ENCODE measurements around the gene ZFP36L1. TPM values are rescaled to one million over a fixed set of nuclear protein-coding genes. Genes with fewer than 3 reads are reported as not detected.

The ZFP36L1 gene
- total and polyA plus RNA-seq, 9 of the 15 experiments (the other 6 are each of a cell fraction or from before 2014, with no cell fraction given): 1.3 to 26.6 (median 3.7) TPM

DNA sequence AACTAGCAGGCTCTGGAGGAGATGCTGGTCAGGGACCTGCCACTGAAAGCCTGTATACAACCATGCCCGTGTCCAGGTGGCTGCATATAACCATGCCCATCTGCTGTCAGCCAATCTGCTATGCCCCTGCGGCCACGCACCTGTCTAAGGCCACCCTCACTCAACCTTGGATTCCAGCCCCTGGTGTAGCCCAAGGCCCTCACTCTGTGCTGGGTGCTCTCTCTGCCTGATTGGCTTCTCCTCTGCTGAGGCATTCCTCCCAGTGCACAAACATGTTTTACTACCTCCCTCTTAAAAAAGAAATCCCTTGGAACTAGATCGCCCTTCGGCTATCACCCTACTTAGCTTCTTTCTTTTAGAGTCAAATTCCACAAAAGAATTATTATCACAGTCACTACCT, 45.5 kb downstream of the ZFP36L1 start:
- H3K79me2 ChIP-seq (ENCODE audit: control insufficient read depth, insufficient read depth, low read length): no peaks in the 10 kb centered on the region
- no TSS peak for BruUV-seq (replicated peaks)
- WGBS (ENCODE audit: insufficient coverage, low coverage, missing lambda C conversion rate): 59% methylated on average over 2 of the region's 5 CpGs
- no peak for DNase-seq (ENCODE audit: extremely low read depth in 1 of 4, low spot score in 3 of 4)
- H3K9ac ChIP-seq (ENCODE audit: insufficient read depth in 1 of 2, low read depth in 2 of 2, low read length in 2 of 2): peak overlapping the region in 1 of 2 experiments; percentile 78; a peak in 1 of 4 replicates
- no peak overlapping the region; the same call in 1 of the 2 replicates for H3K4me2 ChIP-seq (ENCODE audit: insufficient read depth, low read length)
- no peak for FAIRE-seq
- ChIA-PET POLR2A (interaction anchor here (2.7 kb wide), 1 partner anchor 19 kb away, joined by 12 read pairs; no protein-coding TSS in a partner anchor), CTCF (ENCODE audit: low intra/inter-chr PET ratio) (no interaction called here)
- no peaks in the 10 kb centered on the region for H3K36me3 ChIP-seq (ENCODE audit: control insufficient read depth, insufficient read depth, low read length)
- in situ Hi-C loops (cut with MboI): no loop called here
- no peak for TF ChIP-seq ZNF76 (CRISPR knock-in tag; IDR thresholded peaks at IDR 0.05; ENCODE audit: borderline replicate concordance)
- TF ChIP-seq, protein P1, sequence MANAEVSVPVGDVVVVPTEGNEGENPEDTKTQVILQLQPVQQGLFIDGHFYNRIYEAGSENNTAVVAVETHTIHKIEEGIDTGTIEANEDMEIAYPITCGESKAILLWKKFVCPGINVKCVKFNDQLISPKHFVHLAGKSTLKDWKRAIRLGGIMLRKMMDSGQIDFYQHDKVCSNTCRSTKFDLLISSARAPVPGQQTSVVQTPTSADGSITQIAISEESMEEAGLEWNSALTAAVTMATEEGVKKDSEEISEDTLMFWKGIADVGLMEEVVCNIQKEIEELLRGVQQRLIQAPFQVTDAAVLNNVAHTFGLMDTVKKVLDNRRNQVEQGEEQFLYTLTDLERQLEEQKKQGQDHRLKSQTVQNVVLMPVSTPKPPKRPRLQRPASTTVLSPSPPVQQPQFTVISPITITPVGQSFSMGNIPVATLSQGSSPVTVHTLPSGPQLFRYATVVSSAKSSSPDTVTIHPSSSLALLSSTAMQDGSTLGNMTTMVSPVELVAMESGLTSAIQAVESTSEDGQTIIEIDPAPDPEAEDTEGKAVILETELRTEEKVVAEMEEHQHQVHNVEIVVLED (CRISPR knock-in tag; IDR thresholded peaks at IDR 0.05): no peak
- TF ChIP-seq SRSF9 (IDR thresholded peaks at IDR 0.05; ENCODE audit: borderline replicate concordance, low read depth, low read length): no peak
- no peak for TF ChIP-seq HDAC2 (IDR thresholded peaks at IDR 0.05)
- no peak for TF ChIP-seq NR2C2 (CRISPR knock-in tag; IDR thresholded peaks at IDR 0.05)
- no peak for TF ChIP-seq NR2C2 (tag; IDR thresholded peaks at IDR 0.05)
- no peak for TF ChIP-seq RBM25 (IDR thresholded peaks at IDR 0.05; ENCODE audit: low read depth, low read length, severe bottlenecking)
- peaks cover 6 to 34% of the 10 kb centered on the region in 2 experiments; a peak in 4 of 5 replicates for H3K4me1 ChIP-seq (replicated peaks in 1 of 2; ENCODE audit: control insufficient read depth in 2 of 2, insufficient read depth in 2 of 2, low read length in 2 of 2)
- no peak for ATAC-seq
- no peak overlapping the region for H3K27ac ChIP-seq (ENCODE audit: extremely low read depth, low read depth, low read length)
- intact Hi-C loops (cut with micrococcal nuclease): loop anchor here (5.0 kb wide), 1 partner anchor 40 kb away; no protein-coding TSS in a partner anchor
- H3K9me1 ChIP-seq (ENCODE audit: control insufficient read depth, insufficient read depth, low read length): no peaks in the 10 kb centered on the region
- H4K20me1 ChIP-seq (replicated peaks; ENCODE audit: control insufficient read depth, insufficient read depth, low read length): no peaks in the 10 kb centered on the region
- no peak overlapping the region for H3K4me3 ChIP-seq
- H3K27me3 ChIP-seq (ENCODE audit: control insufficient read depth in 2 of 2, insufficient read depth in 2 of 2, low read length in 2 of 2): no peaks in the 10 kb centered on the region
- H2AFZ ChIP-seq (ENCODE audit: low read depth, low read length): peak overlapping the region; percentile 87
- no peaks in the 10 kb centered on the region for H3K9me3 ChIP-seq (replicated peaks; ENCODE audit: control insufficient read depth, insufficient read depth, low read depth, low read length)
